Activated naive CD4-positive, alpha-beta T cell treated with Interleukin-2 at 50 U/mL for 16 hours (primary cell): Measurements from ENCODE around the gene ADGRL3.
"Not testable (repeated sequence)": the region's sequence is repeated elsewhere in the genome, so short reads cannot be mapped to it uniquely, and the experiment has no call there.

Experiments
- DNase-seq: peaks from one replicate; pipeline ENCODE4 v3.0.0-alpha.2; 2020

The ADGRL3 gene

DNA sequence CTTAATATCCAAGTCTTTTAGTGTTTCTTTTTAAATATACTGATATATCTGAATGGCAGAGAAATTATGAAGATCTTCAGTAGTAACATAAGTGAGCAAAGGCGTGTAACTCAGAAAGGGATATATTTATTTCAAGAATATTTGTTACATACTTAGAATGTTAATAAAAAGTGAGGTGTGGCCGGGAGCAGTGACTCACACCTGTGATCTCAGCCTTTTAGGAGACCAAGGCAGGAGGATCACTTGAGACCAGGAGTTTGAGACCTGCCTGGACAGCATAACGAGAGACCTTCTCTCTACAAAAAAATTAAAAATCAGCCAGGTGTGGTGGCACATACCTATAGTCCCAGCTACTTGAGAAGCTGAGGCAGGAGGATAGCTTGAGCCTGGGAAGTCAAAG lies 651.0 kb downstream of the ADGRL3 start:
- no peak for DNase-seq

DNA sequence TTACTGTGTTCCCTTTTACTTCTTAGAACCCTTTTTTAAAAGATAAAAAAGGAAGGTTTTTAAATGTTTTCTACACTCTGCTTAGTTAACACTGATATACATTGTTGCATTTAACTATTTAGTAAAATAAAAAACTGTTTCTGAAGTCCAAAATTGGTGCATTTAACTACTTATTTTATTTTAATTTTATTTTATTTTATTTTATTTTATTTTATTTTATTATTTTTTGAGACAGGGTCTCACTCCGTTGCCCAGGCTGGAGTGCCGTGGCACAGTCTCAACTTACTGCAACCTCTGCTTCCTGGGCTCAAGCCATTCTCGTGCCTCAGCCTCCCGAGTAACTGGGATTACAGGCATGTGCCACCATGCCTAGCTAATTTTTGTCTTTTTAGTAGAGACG lies 652.0 kb downstream of the ADGRL3 start:
- not testable (repeated sequence) for DNase-seq

DNA sequence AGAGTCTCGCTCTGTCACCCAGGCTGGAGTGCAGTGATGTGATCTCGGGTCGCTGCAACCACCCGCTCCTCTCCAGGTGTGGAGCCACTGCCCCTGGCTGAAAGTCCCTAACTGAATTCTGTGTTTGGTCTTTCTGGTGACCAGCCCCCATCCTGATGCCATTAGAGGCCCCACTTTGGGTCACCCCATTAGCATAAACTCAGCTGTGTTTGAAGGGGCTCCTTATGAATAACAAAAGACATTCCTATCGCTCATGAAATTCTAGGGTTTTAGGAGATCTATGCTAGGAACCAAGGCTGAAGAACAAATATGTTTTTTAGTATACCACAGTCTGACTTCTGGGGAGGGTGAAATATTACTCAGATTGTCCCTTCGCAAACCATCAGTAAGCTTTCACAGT lies 652.9 kb downstream of the ADGRL3 start:
- DNase-seq, result no peak

DNA sequence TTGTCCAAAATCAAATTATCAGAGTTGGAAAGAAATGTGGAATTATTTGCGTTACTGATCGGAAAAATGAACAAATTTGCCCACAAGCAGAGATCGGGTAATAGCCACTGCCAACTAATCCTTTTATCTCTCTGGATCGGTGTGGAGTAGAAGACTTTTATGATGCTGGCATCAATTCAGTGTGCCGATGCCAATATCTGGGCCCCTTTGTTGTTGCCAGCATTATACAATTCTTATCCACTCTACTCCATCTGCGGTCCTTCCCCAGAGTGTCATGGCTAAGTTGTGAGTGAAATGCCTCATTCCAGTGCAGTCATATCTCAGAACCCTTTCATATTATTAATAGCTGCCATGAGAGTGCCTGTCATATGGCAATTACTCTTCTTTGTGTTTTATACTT lies 660.2 kb downstream of the ADGRL3 start:
- no peak for DNase-seq

DNA sequence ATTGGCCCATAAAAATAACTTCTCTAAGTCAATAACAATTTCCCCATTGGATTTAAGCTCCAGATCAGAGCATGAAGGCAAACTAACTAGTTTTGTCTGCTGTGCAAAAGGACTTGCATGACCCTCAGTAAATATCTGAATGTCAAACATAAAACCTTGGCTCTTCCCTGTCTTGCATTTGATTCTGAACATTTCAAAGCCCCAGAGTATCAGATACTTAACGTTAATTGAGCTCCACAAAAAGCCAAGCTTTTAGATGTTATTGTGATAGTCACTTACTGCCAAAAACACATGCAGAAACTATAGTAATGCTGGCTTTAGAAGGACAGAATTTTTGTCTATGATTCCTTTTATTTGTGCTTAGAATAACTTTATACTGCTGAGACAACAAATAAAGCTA lies 664.2 kb downstream of the ADGRL3 start:
- no peak for DNase-seq

DNA sequence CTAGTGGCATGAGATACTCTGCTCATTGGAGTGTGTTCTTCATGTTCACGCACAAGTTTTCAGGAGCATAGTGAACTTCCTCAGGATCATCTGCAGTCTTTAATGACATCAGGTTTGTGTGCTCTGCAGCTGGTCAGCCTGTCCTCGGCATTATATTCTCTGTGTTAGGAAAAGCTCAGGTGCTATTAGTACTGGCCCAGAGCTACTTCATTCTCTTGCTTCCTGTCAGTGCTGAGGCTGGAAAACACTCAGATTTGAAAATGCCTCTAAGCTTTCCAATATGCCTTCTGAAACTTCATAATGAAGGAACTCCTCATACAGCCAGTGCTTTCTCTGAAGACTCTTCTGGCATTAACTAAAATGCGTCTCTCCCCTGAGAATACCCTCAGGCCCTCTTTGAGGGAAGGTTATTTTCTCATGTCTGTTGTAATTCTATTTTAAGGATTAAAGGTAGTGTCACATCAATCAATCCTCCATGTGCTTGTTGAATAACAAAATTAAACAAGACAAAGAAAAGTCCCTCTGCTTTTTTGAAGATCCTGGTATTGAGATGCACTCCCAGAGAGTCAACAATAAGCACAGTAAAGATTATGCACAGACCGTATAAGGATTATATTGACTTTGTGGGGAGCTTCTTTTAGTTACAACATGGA lies 666.4 kb downstream of the ADGRL3 start:
- DNase-seq, result no peak

DNA sequence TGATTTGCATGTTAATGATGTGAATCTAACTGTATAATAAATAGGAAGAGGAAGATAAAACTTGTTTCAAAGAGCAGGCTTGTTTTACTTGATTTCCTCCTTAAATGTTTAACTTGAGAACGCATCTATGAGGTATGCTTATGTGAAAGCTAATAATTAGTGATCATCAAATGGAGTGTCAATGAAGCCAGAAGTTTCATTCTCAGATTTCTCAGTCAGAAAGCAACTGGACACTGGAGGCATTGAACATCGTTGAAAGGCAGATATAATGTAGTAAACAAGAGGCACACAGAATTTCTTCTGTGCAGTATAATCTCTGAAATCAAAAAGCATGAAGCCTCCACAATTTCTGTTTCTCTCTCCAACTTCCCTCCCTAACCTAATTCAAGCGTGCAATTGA lies 672.9 kb downstream of the ADGRL3 start:
- no peak for DNase-seq

DNA sequence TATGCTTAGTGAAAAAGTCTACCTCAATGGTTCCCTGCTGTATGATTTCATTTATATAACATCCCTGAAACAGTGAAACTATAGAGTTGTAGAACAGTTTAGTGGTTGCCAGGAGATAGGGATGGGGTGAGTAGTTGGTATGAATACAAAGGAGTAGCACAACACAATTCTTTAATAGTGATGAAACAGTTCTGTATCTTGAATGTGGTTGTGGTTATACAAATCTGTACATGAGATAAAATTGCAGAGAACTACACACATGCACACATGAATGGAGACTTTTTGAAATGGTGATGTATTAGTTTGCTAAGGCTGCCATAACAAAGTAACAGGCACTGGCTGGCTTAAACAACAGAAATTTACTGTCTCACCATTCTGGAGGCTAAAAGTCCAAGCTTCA lies 677.1 kb downstream of the ADGRL3 start:
- no peak for DNase-seq

DNA sequence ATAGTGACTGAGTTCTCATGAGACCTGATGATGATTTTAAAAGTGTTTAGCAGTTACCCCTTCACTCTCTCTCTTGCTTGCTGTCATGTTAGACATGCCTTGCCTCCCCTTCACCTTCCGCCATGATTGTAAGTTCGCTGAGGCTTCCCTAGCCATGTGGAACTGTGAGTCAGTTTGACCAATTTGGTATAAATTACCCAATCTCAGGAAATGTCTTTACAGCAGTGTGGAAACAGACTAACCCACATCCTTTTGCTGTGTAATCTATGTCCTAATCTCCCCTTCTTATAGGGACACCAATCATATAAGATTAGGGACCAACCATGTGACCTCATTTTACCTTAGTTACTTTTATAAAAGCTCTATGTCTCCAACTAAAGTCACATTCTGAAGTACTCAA lies 677.8 kb downstream of the ADGRL3 start:
- DNase-seq, result no peak

DNA sequence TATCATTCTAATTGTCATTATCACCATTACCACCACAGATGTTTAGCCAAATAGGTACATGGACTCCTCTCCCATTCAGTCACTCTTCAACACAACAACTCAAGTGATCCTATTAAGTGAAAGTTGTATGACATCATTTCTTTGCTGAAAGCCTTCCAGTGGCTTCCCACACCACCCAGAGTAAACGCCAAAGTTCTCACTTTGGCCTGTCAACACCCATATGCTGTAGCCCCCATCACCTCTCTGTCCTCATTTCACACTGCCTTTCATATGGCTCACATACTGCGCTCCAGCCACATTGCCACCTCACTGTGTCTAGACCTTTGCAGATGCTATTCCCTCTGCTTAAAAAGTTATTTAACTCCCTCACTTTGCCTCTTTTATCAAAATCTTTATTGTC lies 682.3 kb downstream of the ADGRL3 start:
- DNase-seq, result no peak

DNA sequence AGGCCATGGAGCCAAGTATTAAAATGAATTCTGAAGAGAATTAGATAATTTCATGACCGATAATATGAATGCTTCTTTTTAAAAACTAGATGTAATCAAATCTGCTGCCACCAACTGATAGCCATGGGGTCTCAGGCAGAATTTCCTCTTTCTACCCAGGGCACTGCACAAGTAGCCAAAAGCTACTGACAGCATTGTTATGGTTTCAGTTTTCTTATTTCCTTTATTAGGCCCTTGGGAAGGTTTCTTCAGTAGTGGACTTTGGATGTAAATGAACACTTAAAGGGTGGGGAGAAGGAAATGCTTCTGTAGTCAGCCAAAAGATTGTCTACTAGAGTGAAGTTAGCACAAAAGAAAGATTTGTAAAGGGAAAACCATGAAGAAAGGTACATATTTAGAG lies 686.0 kb downstream of the ADGRL3 start:
- no peak for DNase-seq

DNA sequence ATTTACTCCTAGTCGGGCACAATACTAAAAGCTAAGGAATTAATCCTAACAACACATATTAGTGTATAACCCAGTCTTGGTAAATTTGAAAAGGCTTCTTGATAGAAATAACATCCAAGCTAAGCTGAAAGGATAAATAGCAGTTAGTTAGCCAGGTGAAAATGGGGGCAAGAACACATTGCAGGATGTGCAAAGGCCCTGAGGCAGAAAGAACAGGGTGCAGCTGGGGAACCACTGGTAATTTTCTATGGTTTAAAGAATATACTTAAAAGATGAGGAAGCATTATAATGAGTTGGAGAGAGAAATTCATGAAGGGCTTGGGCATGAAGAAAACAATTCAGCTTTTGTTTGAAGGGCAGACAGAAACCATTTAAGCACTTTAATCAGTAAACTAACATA lies 689.0 kb downstream of the ADGRL3 start:
- DNase-seq, result no peak

DNA sequence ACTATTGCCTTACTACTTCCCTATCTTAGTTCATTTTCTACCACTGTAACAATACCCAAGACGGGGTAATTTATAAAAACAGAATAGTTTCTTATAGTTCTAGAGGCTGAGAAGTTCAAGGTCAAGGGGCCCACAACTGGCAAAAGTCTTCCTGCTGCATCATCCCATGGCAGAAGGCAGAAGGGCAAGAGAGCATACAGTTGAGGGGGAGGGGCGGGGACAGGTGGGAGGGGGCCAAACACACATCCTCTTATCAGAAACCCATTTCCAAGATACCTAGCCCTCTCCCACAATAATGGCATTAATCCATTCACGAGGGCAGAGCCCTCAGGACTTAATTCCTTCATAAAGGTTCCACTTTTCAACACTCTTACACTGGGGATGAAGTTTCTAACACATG lies 690.2 kb downstream of the ADGRL3 start:
- no peak for DNase-seq

DNA sequence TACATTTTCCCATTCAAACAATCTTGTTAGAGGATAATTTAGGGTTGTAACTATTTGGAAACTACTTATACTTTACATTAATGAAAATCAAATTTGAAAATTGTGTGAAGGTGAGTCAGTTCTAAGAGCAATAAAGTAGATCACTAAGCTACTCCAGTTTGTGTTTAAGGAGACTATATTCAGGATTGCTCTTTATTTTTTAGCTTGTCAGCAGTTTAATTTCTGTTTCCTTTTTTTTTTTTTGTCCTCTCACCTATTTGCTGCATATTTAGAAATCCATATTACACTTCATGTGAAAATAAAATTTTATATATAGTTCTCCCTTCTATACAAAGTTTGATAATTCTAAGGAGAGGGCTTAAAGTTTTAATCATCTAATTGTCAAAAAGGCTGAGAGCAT lies 691.8 kb downstream of the ADGRL3 start:
- DNase-seq, result no peak

DNA sequence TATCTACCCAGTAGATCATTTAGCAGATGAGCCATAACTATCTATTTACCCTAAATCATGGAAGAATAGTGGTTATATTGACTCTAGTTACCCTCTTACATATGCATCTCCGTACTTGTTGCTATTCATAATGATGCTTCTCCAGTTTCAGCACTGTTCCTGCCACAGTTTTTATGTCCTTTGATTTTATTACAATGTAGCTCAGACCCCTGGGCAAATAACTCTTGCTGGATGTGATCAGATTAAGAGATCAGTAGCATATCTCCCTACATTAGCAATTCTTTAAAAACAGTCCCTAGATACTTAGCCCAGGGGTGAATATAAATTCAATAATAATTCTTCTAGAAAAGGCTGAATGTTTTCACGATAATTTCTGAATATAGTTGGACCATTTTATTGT lies 696.5 kb downstream of the ADGRL3 start:
- DNase-seq, result no peak

DNA sequence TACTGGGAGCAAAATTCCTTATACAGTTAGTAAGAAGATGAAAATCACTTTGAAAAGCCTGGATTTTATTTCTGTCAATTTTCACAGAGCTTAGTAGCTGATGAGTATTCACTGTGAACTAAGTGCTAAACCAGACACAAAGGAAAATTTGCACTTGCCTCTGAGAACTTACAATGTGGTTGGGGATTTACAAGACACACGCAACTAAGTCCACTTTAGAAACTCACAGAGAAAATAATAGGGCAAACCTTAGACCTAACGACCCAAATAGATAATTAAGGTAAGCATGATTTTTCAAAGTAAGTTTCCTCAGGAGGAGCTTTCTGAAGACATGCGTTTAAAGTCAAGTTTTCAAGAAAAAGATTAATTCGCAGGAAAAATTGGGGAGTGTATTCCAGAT lies 708.9 kb downstream of the ADGRL3 start:
- no peak for DNase-seq

DNA sequence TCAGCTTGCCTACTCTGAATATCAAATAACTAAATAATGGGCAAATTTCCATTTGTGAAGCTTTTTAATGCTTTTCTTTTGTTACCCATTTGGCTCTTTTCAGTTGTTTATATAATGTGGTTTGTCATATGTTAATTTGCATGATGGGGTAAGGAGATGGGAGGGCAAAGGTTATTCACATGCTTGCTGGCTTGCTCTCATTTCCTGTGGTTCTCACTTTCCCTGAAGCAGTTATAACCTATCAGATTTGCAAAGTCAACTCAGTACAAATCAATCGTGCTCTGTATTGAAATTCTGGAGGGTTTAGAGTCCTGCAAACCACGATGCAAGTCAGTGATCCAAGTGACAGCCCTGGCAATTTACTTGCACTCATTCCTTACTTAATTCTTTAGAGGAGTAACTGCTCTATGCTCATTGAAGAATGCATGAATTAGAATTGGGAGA lies 711.2 kb downstream of the ADGRL3 start:
- no peak for DNase-seq

DNA sequence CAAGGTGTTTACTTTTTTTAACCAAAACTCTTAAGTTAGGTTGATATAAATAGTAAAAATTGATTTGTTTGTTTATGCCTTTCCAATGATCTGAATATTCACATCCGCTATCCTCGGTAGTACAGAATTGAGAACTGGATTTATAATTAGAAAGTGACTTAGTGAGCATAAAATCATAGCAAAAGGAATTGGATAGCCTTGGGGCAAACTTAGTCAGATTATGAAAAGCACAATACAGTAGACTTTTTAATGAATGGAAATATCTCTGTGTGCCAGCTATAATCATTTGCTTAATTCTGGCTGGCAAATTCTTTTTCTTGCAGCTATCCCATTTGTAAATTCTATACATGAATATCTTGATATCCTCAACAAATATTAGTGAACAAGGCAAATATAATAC lies 713.5 kb downstream of the ADGRL3 start:
- no peak for DNase-seq

DNA sequence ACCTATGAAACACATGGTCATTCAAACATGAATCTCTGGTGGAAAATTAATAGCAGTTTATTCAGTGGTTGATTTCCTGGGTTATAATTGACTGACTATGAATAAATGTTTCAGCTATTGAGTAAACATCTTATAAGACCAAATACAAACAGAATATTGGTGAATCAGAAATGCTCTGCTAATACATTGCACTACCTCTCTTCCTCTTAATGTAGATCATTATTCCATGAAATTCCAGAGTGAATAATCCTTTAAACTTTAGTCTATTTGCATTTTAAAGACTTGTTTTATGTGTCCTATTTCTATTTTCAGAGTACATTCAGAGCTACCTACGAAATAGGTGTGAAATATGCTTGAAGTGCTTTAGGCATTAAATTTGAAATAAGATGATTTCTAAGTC lies 715.4 kb downstream of the ADGRL3 start:
- DNase-seq, result no peak

DNA sequence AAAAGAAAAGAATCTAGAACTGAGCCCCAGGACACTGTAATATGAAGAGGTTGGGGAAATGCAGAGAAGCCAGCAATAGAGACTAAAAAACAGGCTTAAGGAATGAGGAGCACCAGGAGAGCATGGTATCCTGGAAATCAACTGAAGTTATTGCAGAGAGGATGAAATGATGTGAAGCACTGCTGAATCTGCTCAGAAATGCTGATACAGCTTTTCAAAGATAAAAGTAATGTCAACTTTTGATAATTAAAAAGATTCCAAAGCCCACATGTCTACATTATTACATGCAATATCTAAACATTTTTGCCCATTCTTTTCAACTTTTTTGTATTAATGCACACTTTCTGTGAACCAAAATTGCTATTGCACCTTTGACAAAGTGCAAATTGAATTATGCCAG lies 718.4 kb downstream of the ADGRL3 start:
- DNase-seq, result no peak

DNA sequence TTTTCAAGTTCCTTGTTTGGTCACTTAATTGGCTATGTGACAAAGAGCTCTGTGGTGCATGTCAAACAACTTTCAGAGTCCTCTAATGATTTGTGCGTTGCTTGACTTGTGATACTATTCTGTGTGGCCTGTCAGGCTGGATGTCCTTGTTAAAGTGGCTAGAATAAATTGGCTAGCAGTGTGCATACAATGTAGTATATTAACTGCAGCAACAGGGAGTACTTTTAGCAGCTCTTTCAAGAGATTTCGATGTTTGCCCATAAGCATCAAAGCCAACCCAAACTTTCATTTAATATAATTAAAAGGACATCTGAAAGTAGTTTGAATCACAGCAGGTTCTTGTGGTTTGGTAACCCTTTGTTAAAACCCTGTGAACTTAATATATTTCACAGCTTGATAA lies 718.9 kb downstream of the ADGRL3 start:
- no peak for DNase-seq

DNA sequence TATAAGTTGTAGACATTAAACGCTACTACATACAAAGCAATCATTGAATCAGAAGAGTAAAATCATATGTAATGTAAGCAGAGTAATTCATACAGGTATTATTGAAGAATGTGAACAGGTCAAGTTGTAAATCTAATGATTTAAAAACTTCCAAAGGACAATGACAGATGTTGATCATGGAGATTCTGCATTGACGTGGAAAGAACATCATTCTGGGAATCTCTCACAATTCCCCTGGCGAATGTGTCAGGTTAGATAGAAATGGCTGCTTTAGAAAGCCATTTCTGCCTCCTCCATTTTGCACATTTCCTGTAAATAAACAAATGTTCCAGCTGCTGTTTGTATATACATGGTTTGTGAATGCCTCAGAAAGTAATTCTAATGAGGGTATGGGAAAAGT lies 719.4 kb downstream of the ADGRL3 start:
- no peak for DNase-seq

DNA sequence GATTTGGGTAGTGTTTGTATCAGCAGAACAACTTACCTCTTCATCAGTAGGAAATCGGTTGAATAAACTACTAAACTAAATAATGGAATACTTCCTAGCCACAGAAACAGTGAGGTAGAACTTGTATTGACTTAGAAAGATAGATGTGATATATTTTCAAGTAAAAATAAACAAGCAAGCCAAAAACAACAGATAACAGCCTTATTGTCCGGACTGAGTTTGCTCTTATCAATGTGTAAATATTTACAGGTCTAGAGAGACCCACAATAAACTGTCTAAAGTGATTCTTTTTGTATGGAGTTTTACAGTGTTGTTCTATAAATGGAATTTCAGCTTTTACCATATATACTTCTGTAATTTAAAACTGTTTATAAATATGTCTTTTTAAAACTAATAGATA lies 721.8 kb downstream of the ADGRL3 start:
- DNase-seq, result no peak

DNA sequence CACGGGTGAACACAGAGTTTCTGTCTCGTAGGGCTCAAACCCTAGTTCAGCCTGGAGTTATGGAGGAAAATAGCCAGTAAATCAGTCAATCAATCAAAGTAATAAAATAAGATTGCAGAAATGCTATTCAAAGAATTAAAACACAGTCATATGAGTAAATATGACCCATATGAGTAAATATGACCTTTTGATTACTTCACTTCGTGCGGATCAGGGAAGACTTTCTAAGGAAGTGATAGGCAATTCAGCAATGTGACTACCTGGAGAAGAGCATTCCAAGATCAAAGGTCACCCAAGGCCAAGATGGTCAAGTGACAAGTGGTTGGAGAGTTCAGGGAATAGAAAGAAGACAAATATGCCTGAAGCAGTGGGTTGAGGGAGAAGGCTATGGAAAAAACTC lies 722.6 kb downstream of the ADGRL3 start:
- no peak for DNase-seq

DNA sequence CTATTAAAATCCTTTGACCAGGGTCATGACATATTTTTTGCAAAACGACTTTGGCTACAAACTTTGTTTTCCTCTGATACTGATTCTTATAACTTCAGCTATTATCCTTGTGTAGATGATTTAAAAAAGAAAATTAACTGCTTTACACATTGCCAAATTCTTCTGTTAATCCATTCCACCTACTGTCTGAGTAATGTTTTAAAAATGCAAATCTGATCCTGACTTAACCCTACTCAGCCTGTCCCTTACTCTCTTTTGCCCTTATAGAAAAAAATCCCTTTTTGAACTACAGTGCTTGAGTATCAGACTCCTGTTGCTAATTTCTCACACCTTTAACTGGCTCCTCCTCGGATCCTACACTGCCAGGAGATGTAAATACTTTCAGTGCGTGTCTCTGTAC lies 723.1 kb downstream of the ADGRL3 start:
- no peak for DNase-seq

DNA sequence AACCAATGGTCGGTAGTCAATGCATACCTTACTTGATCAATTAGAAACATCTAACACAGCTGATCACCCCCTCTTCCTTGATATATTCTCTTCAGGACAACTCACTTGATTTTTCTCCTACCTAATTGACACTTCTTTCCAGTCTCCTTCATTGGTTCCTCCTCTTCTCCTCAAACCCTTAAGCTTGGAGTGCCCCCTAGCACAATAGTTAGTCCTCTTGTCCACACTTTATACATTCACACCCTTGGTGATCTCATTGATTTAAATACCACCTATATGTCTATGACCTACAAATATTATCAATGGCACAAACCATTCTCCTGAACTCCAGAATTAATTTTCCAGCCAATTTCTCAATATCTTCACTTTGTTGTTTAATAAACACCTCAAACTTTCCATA lies 724.0 kb downstream of the ADGRL3 start:
- DNase-seq, result no peak
